Putamen (tissue), 1 donor: ENCODE results near the gene F10.

Source experiments
- DNase-seq: peaks from one replicate; pipeline ENCODE4 v3.0.0-alpha.2; 2016; ENCODE audit warnings: low spot score

The F10 gene

DNA sequence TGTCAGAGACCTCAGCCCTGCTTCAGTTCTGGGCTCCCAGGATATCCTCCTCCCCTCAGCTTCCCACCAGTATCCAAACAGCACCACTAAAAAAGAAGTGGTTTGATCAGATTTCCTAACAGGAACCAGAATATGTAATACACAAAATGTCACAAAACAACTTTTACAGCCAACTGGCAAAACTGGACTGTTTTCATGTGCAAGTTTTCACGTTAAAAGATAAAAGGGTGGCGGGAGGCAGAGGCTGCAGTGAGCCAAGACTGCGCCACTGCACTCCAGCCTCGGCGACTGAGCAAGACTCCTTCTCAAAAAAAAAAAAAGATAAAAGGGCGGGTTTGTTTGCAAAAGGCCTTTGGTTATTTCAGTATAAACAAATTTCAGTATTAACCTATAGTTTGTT is 72.8 kb downstream of the F10 start:
- no peak for DNase-seq

- DNase-seq, result no peak
These were observed 74.6 kb downstream of the F10 start for GRCh38 chr13:113196970-113197737.
